HS-5 (cell line): ENCODE data around the gene BDNF.
"Not testable (repeated sequence)": the region's sequence is repeated elsewhere in the genome, so short reads cannot be mapped to it uniquely, and the experiment has no call there.

Experiments used
- DNase-seq: peaks from one replicate; pipeline ENCODE4 v3.0.0-alpha.2; 2012; ENCODE audit warnings: low read depth

Gene BDNF

DNA sequence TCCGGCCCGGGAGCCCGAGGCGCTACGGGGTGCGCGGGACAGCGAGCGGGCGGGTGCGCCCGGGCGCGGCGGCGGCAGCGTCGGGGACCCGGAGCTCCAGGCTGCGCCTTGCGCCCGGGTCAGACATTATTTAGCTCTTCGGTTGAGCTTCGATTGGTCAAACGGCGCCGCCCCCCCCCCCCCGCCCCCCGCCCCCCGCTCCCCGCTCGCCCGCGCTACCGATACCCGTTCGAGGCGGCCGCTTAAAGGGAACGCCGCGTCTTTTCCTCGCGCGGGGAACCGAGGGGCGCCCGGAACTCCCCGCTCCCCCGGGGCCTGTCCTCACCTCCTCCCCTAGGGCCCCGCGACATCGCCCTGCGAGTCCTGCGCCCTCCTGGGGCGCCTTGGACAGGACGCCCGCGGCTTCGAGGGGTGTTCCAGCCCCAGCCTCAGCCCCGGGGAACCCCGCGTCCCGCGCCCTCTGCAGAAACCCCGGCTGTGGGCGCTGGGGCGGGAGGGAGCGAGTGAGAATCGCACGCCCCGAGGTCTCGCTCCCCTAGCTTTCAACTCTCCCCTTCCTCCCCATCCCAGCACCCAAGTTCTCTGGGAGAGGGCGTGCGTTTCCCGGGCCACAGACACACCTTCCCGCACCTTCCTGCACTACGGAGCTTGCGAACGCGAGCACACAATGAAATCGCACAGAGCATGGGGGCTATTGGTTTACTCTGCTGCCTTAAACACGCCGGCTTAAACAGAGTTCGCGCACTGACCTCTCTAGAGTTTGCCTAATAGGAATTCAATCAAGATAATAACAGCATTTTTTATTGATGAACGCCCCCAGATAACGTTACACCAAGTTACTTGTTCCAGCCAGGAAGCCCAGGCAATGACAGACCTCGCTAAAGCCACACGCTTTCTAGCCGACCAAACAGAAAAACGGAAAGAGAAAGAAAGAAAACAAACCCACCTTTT lies at the start of gene BDNF:
BDNF (minus strand) TSS at position 105 of the 951 bp plus-strand sequence. CDS start 41,891 bp downstream, outside the sequence.
- no peak for DNase-seq

- DNase-seq: no peak
Observed at GRCh38 chr11:27740362-27741013, 40.2 kb upstream of the BDNF start.

GRCh38 chr11:27735281-27735680 lies 35.0 kb upstream of the BDNF start:
- no peak for DNase-seq

DNA sequence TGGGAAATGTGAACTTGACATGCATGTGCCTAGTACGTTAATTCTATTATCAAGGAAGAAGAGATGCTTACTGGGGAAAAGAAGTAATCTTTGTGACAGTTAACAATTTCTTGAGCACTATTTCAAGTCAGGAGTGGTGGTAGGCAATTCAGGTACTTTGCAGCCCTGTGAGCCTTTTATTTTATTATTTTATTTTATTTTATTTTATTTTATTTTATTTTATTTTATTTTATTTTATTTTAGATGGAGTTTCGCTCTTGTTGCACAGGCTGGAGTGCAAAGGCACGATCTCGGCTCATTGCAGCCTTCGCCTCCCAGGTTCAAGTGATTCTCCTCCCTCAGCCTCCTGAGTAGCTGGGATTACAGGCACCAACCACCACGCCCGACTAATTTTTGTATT lies 31.5 kb upstream of the BDNF start:
- DNase-seq: not testable (repeated sequence)

DNA sequence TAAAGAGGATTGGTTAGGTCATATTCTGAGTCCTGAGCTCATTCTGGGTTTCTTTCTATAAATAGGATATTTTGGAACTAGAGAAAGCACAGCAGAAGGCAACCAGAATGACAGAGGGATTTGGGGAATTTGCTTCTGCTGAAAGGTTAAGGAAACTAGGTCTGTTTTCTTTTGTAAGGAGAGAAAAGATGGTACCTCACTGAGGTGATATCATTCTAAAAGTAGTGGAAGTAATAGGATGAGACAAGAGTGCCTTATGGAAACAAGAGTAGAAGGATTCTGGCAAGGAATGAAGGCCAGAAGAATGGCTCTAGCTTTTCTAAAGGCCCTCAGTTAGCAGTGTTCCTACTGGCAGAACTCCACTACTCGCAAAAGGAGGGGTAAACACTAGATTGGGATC lies 26.7 kb upstream of the BDNF start:
- DNase-seq: no peak

GRCh38 chr11:27723687-27724086 lies 23.4 kb upstream of the BDNF start:
- no peak for DNase-seq

DNA sequence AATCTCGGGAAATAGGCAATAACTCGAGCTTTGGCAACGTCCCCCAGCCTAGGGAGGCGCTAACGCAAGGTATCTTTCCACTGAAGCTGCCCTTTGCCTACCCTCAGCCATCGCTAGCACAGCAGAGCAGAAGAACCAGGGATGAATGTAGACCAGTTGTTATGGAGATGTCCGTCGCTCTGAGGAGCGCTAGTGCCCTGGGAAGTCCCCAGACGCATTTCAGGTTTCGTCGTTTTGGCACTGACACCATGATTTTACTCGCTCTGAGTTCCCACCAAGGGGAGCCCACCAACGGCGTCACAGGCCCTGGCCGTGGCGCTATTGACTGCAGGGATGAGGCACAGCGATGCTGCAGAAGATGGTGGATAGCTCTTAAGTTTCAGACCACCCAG lies 22.7 kb upstream of the BDNF start:
- DNase-seq: no peak

DNA sequence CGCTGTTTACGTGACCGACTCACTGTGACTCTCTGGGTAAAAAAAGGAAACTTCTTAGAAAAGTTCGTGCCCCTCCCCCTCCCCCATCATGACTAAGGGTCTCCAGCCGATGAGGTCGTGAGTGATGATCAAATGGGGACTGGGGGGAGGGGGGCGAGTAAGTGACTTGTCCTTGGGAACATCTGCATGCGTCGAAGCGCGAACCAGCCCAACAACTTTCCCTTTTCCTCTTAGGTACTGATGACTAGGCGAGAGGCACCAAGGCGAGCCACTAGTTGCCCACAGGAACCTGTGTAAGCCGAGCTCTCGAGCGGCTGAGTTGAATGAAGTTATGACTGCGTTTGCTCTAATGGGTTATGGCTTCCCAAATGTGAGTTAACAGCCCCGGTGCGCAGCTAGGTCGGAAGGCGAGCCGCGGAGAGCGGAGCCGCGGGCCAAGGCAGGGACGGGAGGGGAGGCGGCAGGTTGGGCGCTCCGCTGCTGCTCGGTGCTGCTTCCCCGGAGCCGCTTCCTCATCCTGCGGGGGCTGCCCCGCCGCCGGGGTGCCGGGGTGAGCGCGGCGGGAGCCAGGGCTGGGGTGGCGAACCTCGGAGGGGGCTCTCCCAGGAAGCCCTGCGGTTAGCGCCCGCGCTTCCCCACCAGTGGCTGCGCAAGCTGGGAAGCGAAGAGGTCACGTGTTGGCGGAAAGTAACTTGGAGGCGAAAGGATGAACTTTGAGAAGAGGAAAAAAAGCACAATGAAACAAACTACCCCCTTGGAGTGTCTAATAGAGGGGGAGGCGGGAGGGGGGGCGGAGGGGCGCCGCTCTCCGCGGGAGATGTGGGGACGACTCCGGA lies 22.1 kb upstream of the BDNF start:
- DNase-seq: no peak

GRCh38 chr11:27721264-27722116 lies 21.2 kb upstream of the BDNF start:
- no peak for DNase-seq

- DNase-seq: no peak
Observed at GRCh38 chr11:27720277-27720830, 20.1 kb upstream of the BDNF start.

- DNase-seq: no peak
Observed at GRCh38 chr11:27719546-27719925, 19.3 kb upstream of the BDNF start.

DNA sequence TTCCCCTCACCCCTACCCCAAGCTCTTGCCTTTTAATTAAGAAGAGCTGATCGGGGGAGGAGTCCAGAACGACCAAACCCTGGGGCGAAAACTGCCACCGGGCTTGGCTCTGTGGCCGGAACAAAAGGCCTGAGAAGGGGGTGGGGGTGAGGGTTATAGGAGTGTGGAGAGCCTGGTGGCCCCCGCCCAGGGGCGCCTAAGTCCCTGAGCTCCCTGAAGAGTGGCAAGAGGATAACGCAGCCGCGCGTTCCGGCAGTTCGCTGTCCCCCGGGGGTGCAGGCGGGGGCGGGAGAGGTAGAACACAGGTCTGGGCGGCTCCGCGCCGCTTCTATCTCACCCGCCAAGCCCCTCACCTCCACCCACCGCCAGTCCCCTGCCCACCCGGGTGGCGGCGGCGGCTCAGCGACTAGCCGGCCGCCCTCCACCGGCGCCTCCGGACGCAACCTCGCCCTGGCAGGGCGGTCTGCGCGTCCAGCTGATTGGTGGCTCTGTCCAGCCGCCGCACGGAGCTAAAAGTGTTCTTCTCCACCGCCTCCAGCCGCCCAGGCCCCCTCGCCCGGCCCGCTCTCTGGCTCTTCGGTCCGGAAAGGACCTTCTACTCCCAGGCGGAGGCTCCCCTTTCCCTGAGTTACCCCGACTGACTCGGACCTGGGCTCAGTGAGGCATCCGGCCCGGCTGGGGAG lies 18.7 kb upstream of the BDNF start:
- no peak for DNase-seq

GRCh38 chr11:27718346-27718862 lies 18.1 kb upstream of the BDNF start:
- DNase-seq: no peak

GRCh38 chr11:27717801-27718229 lies 17.6 kb upstream of the BDNF start:
- no peak for DNase-seq

DNA sequence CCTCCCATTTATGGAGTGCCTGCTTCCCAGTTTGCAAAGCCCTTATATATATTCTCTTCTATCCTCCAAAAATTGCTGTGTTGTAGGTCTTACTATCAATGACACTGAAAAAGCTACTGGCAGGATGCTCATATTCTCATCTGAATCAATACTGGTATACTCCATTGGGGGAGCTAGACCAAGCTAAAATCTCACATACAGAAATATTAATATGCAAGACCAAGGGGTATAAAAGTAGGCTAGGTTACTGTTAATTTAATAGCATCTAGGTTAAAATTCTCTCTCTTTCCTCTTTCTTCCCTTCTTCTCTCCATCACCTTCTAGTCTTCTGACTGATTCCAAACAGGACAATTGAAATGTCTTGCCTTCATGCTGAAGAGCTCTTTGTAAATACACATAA lies 17.1 kb upstream of the BDNF start:
- DNase-seq: no peak

DNA sequence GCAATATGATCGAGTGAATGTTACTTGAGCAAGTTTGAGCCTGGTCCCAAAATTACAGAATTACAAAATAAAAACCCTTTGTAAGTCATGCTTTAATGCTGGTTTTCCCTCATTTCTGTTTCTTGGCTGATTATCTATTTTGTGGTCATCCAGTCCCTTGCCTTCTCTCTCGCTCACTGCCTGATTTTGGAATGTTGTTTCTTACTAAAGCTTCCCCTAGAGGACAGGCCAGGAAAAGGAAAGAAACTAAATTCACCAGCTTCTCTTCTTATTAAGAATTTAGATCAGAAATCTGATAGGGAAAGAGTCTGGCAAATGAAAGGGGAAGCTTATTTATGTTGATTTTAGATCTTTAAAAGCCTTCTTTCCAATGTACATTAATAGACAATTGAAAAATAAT lies 16.6 kb upstream of the BDNF start:
- no peak for DNase-seq

DNA sequence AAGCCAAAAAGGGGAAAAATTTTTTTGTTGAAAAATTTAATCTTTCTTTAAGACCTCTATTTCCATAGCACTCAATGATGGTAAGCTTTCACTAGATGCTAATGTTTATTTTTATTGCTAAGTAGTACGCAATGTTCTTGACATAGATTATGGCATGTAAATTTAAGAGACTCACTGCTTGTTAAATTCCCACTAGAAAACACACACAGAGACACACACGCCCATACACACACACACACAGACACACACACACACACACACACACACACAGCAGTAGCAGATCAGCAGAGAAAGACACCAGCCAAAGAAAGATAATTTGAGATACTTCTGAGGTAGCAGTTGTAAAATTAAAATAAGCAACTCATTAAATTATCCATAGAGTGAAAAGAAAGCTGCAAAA lies 16.0 kb upstream of the BDNF start:
- no peak for DNase-seq

GRCh38 chr11:27711725-27712124 lies 11.5 kb upstream of the BDNF start:
- DNase-seq: no peak

- no peak for DNase-seq
Observed at GRCh38 chr11:27710536-27710935, 10.3 kb upstream of the BDNF start.

DNA sequence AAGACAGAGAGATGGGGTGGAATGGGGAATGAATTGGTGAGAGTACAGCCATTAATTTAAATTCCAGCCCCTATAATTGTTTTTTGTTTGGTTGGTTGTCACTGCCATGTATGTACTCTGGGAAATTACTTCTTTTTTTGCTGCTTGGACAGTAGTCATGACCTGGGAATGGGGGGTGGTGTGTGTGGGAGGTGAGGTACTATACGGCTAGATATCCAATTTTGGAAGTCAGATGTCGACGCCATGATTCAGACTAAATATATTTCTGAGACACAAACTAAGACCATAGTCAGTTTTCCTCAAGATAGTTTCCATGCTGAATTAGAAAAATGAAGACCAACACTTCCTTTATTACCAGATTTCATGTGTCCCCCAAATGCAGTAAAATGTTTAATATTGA lies 7.4 kb upstream of the BDNF start:
- no peak for DNase-seq
